ENCODE data around the gene HNF1B. TPM values are rescaled to one million over a fixed set of nuclear protein-coding genes. Genes with fewer than 3 reads are reported as not detected.
"Not testable (repeated sequence)": the region's sequence is repeated elsewhere in the genome, so short reads cannot be mapped to it uniquely, and the experiment has no call there.

Gene HNF1B
- total RNA-seq, 1 donor: not detected

DNA sequence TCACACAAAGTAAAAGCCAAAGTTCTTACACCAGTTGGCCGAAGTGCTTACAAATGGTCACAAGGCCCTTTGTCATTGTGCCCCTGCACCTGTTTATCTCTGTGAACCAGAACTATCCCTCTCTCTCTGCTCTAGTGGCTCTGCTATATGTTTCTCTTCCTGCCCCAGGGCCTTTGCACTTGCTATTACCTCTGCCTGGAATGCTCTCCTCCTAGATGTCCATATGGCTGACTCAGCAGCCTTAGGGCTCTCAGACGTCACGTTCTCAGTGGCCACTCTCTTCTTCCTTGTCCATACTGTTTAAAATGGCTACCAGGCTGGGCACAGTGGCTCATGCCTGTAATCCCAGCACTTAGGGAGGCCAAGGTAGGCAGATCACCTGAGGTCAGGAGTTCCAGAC lies 62.9 kb downstream of the HNF1B start:
- Histone ChIP-seq H3K4me2 (ENCODE audit: insufficient read depth, low read length) (no peak overlapping the region), H3K4me3 (ENCODE audit: insufficient read depth, low read length) (no peak overlapping the region), H3K79me2 (ENCODE audit: insufficient read depth, low read length) (no peaks in the 10 kb centered on the region), H3K27ac (ENCODE audit: low read depth, low read length) (no peak overlapping the region), H3K9me3 (ENCODE audit: low read depth, low read length) (no peaks in the 10 kb centered on the region), H3K4me1 (ENCODE audit: insufficient read depth, low read length) (no peaks in the 10 kb centered on the region), H2AFZ (ENCODE audit: low read length) (no peak overlapping the region), H3K27me3 (ENCODE audit: insufficient read depth, low read length) (peaks cover 14% of the 10 kb centered on the region), H3K36me3 (ENCODE audit: insufficient read depth, low read length) (no peaks in the 10 kb centered on the region), H4K20me1 (ENCODE audit: insufficient read depth, low read length) (no peaks in the 10 kb centered on the region)
- TF ChIP-seq, protein P1, sequence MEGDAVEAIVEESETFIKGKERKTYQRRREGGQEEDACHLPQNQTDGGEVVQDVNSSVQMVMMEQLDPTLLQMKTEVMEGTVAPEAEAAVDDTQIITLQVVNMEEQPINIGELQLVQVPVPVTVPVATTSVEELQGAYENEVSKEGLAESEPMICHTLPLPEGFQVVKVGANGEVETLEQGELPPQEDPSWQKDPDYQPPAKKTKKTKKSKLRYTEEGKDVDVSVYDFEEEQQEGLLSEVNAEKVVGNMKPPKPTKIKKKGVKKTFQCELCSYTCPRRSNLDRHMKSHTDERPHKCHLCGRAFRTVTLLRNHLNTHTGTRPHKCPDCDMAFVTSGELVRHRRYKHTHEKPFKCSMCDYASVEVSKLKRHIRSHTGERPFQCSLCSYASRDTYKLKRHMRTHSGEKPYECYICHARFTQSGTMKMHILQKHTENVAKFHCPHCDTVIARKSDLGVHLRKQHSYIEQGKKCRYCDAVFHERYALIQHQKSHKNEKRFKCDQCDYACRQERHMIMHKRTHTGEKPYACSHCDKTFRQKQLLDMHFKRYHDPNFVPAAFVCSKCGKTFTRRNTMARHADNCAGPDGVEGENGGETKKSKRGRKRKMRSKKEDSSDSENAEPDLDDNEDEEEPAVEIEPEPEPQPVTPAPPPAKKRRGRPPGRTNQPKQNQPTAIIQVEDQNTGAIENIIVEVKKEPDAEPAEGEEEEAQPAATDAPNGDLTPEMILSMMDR (IDR thresholded peaks at IDR 0.05; ENCODE audit: extremely low read depth, low read depth, low read length): no peak
- DNase-seq (ENCODE audit: insufficient read length, low spot score, missing footprints): no peak

DNA sequence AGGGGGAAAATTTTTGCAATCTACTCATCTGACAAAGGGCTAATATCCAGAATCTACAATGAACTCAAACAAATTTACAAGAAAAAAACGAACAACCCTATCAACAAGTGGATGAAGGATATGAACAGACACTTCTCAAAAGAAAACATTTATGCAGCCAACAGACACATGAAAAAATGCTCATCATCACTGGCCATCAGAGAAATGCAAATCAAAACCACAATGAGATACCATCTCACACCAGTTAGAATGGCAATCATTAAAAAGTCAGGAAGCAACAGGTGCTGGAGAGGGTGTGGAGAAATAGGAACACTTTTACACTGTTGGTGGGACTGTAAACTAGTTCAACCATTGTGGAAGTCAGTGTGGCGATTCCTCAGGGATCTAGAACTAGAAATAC lies 64.9 kb downstream of the HNF1B start:
- not testable (repeated sequence) for DNase-seq (ENCODE audit: insufficient read length, low spot score, missing footprints); H3K4me2 ChIP-seq (ENCODE audit: insufficient read depth, low read length); H3K36me3 ChIP-seq (ENCODE audit: insufficient read depth, low read length); H3K79me2 ChIP-seq (ENCODE audit: insufficient read depth, low read length); H2AFZ ChIP-seq (ENCODE audit: low read length); H3K9me3 ChIP-seq (ENCODE audit: low read depth, low read length); H4K20me1 ChIP-seq (ENCODE audit: insufficient read depth, low read length); H3K27ac ChIP-seq (ENCODE audit: low read depth, low read length); H3K4me1 ChIP-seq (ENCODE audit: insufficient read depth, low read length); H3K4me3 ChIP-seq (ENCODE audit: insufficient read depth, low read length)
- H3K27me3 ChIP-seq (ENCODE audit: insufficient read depth, low read length): peaks cover 14% of the 10 kb centered on the region

DNA sequence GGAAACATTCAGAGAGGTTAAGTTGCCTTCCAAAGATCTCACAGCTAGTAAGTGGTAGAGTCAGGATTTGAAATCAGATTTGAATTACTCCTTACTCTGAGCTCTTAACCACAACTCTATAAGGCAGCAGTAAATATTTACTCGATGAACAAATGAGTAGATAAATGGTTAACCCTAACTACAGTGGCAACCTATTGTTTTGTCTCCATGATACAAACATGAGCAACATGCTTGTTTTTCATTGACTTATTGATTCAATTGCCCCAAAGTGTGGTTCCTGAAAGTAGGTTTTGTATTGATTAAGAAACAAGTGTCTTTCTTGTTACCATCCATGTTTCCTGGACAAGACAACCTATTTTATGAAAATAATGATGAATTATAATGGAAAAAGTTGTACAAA lies 66.8 kb downstream of the HNF1B start:
- no peak overlapping the region for H3K4me2 ChIP-seq (ENCODE audit: insufficient read depth, low read length)
- no peak overlapping the region for H2AFZ ChIP-seq (ENCODE audit: low read length)
- no peak overlapping the region for H3K27ac ChIP-seq (ENCODE audit: low read depth, low read length)
- peak; percentile 25 for DNase-seq (ENCODE audit: insufficient read length, low spot score, missing footprints)
- TF ChIP-seq, protein P1 (IDR thresholded peaks at IDR 0.05; ENCODE audit: extremely low read depth, low read depth, low read length): no peak
- H3K27me3 ChIP-seq (ENCODE audit: insufficient read depth, low read length): peaks cover 14% of the 10 kb centered on the region
- H3K4me1 ChIP-seq (ENCODE audit: insufficient read depth, low read length): no peaks in the 10 kb centered on the region
- H3K4me3 ChIP-seq (ENCODE audit: insufficient read depth, low read length): no peak overlapping the region
- H4K20me1 ChIP-seq (ENCODE audit: insufficient read depth, low read length): no peaks in the 10 kb centered on the region
- H3K36me3 ChIP-seq (ENCODE audit: insufficient read depth, low read length): no peaks in the 10 kb centered on the region
- no peaks in the 10 kb centered on the region for H3K9me3 ChIP-seq (ENCODE audit: low read depth, low read length)
- no peaks in the 10 kb centered on the region for H3K79me2 ChIP-seq (ENCODE audit: insufficient read depth, low read length)

DNA sequence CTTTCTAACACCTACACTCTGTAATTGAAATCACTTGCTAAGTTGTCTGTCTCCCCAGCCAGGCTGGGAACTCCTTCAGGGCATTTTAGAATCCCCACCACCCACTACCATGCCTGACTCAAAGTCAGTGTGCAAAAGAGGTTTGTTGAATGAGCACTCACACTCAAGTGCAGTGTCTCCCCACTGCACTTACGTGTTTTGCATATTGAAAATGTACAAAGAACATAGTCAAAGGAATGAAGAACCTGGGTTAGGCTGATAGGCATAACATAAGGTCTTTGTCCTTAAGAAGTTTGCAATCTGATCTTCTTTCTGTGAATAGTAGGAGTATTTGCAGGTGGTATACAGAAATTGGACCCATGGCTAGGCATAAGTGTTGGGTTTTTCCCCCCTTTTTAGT lies 67.8 kb downstream of the HNF1B start:
- Histone ChIP-seq H3K79me2 (ENCODE audit: insufficient read depth, low read length) (no peaks in the 10 kb centered on the region), H3K27me3 (ENCODE audit: insufficient read depth, low read length) (peaks cover 14% of the 10 kb centered on the region), H3K27ac (ENCODE audit: low read depth, low read length) (no peak overlapping the region), H3K4me2 (ENCODE audit: insufficient read depth, low read length) (no peak overlapping the region), H3K9me3 (ENCODE audit: low read depth, low read length) (no peaks in the 10 kb centered on the region), H4K20me1 (ENCODE audit: insufficient read depth, low read length) (no peaks in the 10 kb centered on the region), H3K4me1 (ENCODE audit: insufficient read depth, low read length) (peaks cover 9% of the 10 kb centered on the region), H2AFZ (ENCODE audit: low read length) (no peak overlapping the region), H3K36me3 (ENCODE audit: insufficient read depth, low read length) (no peaks in the 10 kb centered on the region), H3K4me3 (ENCODE audit: insufficient read depth, low read length) (no peak overlapping the region)
- TF ChIP-seq, protein P1 (IDR thresholded peaks at IDR 0.05; ENCODE audit: extremely low read depth, low read depth, low read length): no peak
- no peak for DNase-seq (ENCODE audit: insufficient read length, low spot score, missing footprints)

All from osteoblast (primary cell).